ENCODE data around the gene PGAM4.
"Not testable (repeated sequence)": the region's sequence is repeated elsewhere in the genome, so short reads cannot be mapped to it uniquely, and the experiment has no call there.

PGAM4 gene

DNA sequence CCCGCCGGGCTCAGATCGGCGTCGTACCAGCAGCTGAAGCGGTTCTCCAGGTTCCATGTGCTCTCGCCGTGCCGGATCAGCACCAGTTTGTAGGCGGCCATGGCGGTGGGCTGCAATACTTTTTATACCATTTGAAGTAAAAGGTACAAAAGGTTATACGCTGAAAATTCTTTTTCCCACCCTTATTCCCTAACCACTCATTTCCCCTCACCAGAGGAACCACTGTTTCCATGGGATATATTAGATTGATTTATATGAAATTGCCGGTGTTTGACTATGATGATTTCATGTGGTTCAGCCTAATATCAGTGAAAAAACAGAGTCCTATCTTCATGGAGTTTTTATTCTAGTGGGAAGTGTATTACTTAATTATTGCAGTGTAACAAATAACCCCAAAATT lies at the start of gene PGAM4:
TSS of gene PGAM4 (minus strand) at position 101 of the 400 bp plus-strand sequence. CDS start at position 101, 0 bp downstream.
- no peak for DNase-seq (ENCODE audit: low read depth)

GRCh38 chrX:78011846-78012245 lies 42.4 kb upstream of the PGAM4 start:
- no peak for DNase-seq (ENCODE audit: low read depth)

GRCh38 chrX:77979870-77980269 lies 10.4 kb upstream of the PGAM4 start:
- no peak for DNase-seq (ENCODE audit: low read depth)

- DNase-seq (ENCODE audit: low read depth) = no peak
Measured at GRCh38 chrX:77977518-77977917, 8.1 kb upstream of the PGAM4 start.

GRCh38 chrX:77977095-77977494 lies 7.7 kb upstream of the PGAM4 start:
- no peak for DNase-seq (ENCODE audit: low read depth)

- no peak for DNase-seq (ENCODE audit: low read depth)
Measured at GRCh38 chrX:77975755-77976154, 6.3 kb upstream of the PGAM4 start.

DNA sequence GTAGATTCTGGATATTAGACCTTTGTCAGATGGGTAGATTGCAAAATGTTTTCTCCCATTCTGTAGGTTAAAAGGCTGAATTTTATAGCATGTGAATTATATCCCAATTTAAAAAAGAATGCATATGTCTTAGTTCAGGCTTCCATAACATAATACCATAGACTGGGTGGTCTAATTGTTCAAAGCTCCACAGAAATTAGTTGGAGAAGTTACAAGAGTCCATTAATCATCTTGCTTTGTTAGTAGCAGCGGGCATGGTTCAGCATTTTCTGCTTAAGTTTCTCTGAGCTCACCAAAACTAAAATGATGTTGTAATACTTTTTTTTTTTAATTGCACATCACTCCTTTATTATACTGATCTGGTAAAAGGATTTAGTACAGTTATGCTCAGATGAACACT lies 1.8 kb downstream of the PGAM4 start:
- no peak for DNase-seq (ENCODE audit: low read depth)

DNA sequence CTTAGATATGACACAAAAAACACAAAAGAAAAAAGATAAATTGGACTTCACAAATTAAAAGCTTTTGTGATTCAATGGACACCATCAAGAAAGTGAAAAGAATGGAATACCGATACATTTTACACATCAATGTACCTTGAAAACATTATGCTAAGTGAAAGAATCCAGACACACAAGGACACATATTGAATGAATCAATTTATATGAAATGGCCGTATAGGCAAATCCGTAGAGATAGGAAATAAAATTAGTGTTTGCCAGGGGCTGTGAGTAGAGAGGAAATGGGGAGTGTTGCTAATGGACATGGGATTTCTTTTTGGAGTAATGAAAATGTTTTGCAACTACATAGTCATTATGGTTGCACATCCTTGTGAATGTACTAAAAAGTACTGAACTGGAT lies 3.1 kb downstream of the PGAM4 start:
- DNase-seq (ENCODE audit: low read depth) = no peak

DNA sequence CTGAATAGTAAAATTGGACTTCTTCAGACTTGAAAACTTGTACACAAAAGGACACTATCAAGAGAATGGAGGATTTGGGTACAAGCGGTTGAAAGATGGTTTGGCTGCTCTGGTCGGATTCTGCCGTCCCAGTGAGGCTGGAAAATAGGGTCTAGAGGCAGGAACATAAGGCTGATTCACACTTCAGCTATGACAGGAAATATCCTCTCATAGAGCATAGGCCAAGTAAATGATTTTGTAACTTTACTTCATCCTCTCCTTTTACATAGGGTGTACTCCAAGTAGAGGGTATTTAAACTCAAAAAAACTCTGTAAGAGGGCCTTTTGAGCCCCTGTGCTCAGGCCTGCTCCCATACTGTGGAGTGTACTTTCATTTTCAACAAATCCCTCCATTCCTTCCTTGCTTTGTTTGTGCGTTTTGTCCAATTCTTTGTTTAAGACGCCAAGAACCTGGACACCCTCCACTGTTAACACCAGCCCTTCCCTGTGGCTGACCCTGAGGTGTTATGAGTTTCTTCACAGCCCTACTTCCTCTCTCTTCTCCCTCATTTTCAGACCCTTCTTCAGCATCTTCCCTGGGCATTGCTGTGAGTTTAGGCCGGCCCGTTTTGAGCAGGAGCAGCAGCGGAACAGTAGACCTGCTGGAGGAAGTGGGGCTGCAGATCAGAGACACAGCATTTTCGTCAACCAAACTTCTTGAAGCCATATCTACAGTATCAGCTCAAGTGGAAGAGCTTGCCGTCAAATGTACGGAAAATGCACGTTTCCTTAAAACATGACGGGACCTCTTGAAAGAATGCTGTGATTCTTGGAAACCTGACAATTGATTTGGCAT lies 7.2 kb downstream of the PGAM4 start:
- DNase-seq (ENCODE audit: low read depth) = no peak

DNA sequence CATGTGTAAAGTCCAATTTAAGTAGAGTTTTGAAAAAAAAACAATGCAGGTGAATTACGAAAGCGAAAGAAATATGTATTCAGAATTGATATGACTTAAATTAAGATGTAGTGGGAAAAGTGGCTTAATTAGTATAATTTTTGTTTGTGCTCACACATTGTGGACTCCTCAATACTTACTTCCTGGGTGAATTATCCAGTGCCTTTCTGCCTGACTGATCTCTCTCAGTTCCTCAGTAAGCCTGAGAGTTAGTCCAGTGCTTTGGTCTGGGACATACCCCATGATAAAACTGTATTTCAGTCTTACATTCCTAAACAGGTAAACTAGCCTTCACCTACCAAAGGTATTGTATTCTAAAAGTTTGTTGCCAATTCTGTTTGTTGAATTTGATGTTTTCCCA lies 8.4 kb downstream of the PGAM4 start:
- DNase-seq (ENCODE audit: low read depth) = no peak

- DNase-seq (ENCODE audit: low read depth) = no peak
Measured at GRCh38 chrX:77960567-77960966, 8.9 kb downstream of the PGAM4 start.

- no peak for DNase-seq (ENCODE audit: low read depth)
Measured at GRCh38 chrX:77953708-77954107, 15.7 kb downstream of the PGAM4 start.

- DNase-seq (ENCODE audit: low read depth) = no peak
Measured at GRCh38 chrX:77953302-77953701, 16.1 kb downstream of the PGAM4 start.

- DNase-seq (ENCODE audit: low read depth) = no peak
Measured at GRCh38 chrX:77952173-77952572, 17.3 kb downstream of the PGAM4 start.

DNA sequence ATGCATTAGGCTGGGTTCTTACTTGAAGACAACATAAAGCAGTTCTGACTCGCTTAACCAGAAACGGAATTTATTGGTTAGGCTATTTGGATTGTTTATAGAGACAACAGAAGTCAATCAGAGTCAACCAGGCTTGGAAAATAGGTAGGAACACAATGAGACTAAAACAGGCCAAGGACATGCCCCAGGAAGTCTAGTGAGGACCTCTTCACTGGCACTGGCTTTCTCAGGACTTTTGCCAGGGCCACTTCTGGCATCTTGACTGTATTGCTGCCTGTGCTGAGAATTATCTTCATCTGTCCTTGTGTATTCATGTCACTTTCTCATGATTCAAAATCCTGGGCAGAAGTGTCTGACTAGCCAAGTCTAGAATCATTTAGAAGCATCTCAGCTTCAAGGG lies 19.6 kb downstream of the PGAM4 start:
- DNase-seq (ENCODE audit: low read depth) = no peak

GRCh38 chrX:77946571-77946970 lies 22.9 kb downstream of the PGAM4 start:
- no peak for DNase-seq (ENCODE audit: low read depth)

DNA sequence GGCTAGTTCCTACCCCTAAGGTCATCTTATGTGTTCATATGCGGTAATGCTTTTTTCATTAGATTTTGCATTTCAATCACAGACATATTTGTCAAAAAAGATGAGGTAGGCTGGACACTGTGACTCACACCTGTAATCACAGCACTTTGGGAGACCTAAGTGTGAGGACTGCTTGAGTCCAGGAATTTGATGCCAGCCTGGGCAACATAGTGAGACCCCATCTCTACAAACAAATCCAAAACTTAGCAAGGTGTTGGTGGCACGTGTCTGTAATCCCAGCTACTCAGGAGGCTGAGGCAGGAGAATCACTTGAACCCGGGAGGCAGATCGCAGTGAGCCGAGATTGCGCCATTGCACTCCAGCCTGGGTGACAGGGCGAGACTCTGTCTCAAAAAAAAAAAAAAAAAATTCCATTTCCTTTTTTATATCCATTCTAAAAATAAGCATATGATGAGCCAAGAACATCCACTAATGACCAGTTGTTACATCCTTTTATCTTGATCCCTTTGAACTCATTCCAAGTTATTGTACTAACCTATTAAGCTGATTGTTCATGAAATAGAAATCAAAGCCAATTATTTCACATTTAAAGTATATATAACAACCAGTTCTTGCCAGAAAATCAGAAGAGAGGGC lies 23.4 kb downstream of the PGAM4 start:
- DNase-seq (ENCODE audit: low read depth) = no peak

GRCh38 chrX:77945031-77945430 lies 24.4 kb downstream of the PGAM4 start:
- DNase-seq (ENCODE audit: low read depth) = not testable (repeated sequence)

- DNase-seq (ENCODE audit: low read depth) = no peak
Measured at GRCh38 chrX:77938083-77938680, 31.3 kb downstream of the PGAM4 start.

GRCh38 chrX:77937291-77937690 lies 32.1 kb downstream of the PGAM4 start:
- DNase-seq (ENCODE audit: low read depth) = no peak

DNA sequence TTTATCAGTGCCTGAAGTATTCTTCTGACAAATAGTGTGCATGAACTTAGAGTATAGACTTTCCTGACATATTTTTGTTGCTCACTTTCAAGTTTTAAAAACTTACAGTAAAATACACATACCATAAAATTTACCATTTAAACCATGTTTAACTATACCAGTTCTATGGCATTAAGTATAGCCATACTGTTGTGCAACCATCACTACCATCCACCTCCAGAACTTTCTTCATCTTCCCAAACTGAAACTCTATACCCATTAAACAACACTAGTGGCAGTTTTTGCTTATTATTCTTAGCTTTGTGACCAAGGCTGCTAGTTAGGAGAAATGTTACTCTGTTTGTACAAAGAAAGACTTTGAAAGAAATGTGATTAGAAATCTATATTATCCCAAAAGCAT lies 33.1 kb downstream of the PGAM4 start:
- DNase-seq (ENCODE audit: low read depth) = no peak

- DNase-seq (ENCODE audit: low read depth) = no peak
Measured at GRCh38 chrX:77935886-77936285, 33.6 kb downstream of the PGAM4 start.

- DNase-seq (ENCODE audit: low read depth) = no peak
Measured at GRCh38 chrX:77930581-77930980, 38.9 kb downstream of the PGAM4 start.
